Retinal pigment epithelial cell (primary cell): ENCODE results near the gene NRROS.
A peak's percentile ranks its signal among the peaks of the same experiment; 100 is the strongest.

ENCODE experiments used
- DNase-seq: peaks from one replicate; pipeline ENCODE4 v3.0.0-alpha.2; 2010; ENCODE audit warnings: low read depth
- H3K4me3 ChIP-seq: 2 replicates; pipeline ENCODE4 v1.5.1; 2011; ENCODE audit warnings: mild to moderate bottlenecking, low read length, control low read depth, moderate library complexity
- TF ChIP-seq, protein P1 (sequence below): conservative IDR thresholded peaks from 2 replicates; pipeline ENCODE4 v1.5.1; 2011; ENCODE audit warnings: low read depth, low read length, control low read depth, inconsistent platforms

NRROS gene

DNA sequence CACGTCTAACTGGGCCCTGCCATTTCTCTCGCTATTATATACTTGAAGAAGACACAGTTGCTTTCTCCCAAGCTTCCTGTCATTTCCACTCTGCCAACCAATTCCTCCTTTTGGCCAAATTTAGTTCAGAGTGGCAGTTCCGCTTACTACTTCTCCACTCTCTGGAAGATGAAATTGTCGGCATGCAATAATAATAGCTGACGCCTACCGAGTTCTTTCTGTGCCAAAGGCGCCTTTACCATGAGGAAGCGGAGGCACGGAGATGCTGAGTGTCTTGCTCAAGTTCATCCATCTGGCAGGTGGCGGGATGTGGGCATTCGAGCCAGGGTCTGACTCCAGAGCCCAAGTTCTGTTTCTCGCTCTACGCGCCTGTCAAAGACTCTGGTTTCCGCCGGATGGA, 14.6 kb upstream of the NRROS start:
- DNase-seq: no peak
- TF ChIP-seq, protein P1, sequence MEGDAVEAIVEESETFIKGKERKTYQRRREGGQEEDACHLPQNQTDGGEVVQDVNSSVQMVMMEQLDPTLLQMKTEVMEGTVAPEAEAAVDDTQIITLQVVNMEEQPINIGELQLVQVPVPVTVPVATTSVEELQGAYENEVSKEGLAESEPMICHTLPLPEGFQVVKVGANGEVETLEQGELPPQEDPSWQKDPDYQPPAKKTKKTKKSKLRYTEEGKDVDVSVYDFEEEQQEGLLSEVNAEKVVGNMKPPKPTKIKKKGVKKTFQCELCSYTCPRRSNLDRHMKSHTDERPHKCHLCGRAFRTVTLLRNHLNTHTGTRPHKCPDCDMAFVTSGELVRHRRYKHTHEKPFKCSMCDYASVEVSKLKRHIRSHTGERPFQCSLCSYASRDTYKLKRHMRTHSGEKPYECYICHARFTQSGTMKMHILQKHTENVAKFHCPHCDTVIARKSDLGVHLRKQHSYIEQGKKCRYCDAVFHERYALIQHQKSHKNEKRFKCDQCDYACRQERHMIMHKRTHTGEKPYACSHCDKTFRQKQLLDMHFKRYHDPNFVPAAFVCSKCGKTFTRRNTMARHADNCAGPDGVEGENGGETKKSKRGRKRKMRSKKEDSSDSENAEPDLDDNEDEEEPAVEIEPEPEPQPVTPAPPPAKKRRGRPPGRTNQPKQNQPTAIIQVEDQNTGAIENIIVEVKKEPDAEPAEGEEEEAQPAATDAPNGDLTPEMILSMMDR: no peak
- no peak overlapping the region for H3K4me3 ChIP-seq

GRCh38 chr3:196625331-196625730, 14.2 kb upstream of the NRROS start:
- no peak for DNase-seq
- TF ChIP-seq, protein P1: no peak
- no peak overlapping the region for H3K4me3 ChIP-seq

DNA sequence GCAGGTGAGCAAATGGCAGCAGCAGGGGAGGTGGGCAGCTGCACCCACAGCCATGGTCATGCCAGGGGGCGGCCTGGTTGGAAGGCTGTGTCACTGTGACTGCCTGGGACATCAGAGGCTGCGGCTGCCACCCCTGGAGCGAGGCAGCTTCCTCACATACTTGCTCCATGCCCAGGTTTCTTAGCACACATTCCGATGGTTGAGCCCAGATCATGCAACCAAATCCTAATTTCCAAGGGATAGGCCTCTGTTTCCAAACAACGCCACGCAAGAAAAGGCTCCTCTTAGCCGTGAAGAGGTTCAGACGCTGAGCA, 11.6 kb upstream of the NRROS start:
- H3K4me3 ChIP-seq: no peak overlapping the region
- TF ChIP-seq, protein P1: no peak
- DNase-seq: no peak

GRCh38 chr3:196629228-196629627, 10.3 kb upstream of the NRROS start:
- TF ChIP-seq, protein P1: no peak
- no peak for DNase-seq
- H3K4me3 ChIP-seq: no peak overlapping the region

GRCh38 chr3:196631682-196632045, 7.8 kb upstream of the NRROS start:
- TF ChIP-seq, protein P1: no peak
- H3K4me3 ChIP-seq: peak overlapping the region; percentile 59
- DNase-seq: no peak

- H3K4me3 ChIP-seq: peak overlapping the region; percentile 59
- no peak for DNase-seq
- TF ChIP-seq, protein P1: peak; percentile 33
Measured at GRCh38 chr3:196632046-196632751, 7.3 kb upstream of the NRROS start.

- no peak for DNase-seq
- TF ChIP-seq, protein P1: no peak
- no peak overlapping the region for H3K4me3 ChIP-seq
Measured at GRCh38 chr3:196633555-196634151, 5.8 kb upstream of the NRROS start.
